Activated CD4-positive, alpha-beta T cell treated with anti-CD3 and anti-CD28 coated beads, Interleukin-2, amount 10 ng/mL, durations not matched to agents 7 days and 5 days (primary cell): Measurements from ENCODE around the gene SPPL3. TPM values are rescaled to one million over a fixed set of nuclear protein-coding genes. Genes with fewer than 3 reads are reported as not detected.
"Not testable (repeated sequence)": the region's sequence is repeated elsewhere in the genome, so short reads cannot be mapped to it uniquely, and the experiment has no call there.

Experiments used
- CTCF ChIA-PET: fragments of 350-600 bp; sonication (Branson Sonifier 250); formaldehyde crosslinking; loops from one replicate; lab custom pipeline; 2021; ENCODE audit warnings: antibody characterized with exemption; lab: Charles Lee
- POLR2A ChIA-PET: fragments of 350-600 bp; sonication (Branson Sonifier 250); formaldehyde crosslinking; loops from one replicate; lab custom pipeline; 2021; ENCODE audit warnings: antibody characterized with exemption; lab: Charles Lee
- DNase-seq: peaks from one replicate; pipeline ENCODE4 v3.0.0-alpha.2; 2020
- H3K27ac Mint-ChIP-seq: one replicate; pipeline ENCODE4 v1.8.0; 2021; ENCODE audit warnings: mild to moderate bottlenecking, moderate library complexity, mixed read lengths
- H3K27me3 Mint-ChIP-seq: one replicate; pipeline ENCODE4 v1.8.0; 2021; ENCODE audit warnings: mixed read lengths
- H3K36me3 Mint-ChIP-seq: one replicate; pipeline ENCODE4 v1.8.0; 2021; ENCODE audit warnings: low read depth, mixed read lengths
- H3K4me1 Mint-ChIP-seq: one replicate; pipeline ENCODE4 v1.8.0; 2021; ENCODE audit warnings: mixed read lengths
- H3K4me3 Mint-ChIP-seq: one replicate; pipeline ENCODE4 v1.8.0; 2021; ENCODE audit warnings: mild to moderate bottlenecking, moderate library complexity, mixed read lengths
- H3K9me3 Mint-ChIP-seq: one replicate; pipeline ENCODE4 v1.8.0; 2021; ENCODE audit warnings: mixed read lengths
- total RNA-seq, 2 experiments: library from RNA; stranded (reverse); gene quantifications; one replicate each; pipeline ENCODE4 v1.2.3, GENCODE V29; 2021

Gene SPPL3
- total RNA-seq, 2 experiments from 2014 or later, result 31.9 to 43.0 TPM

- Mint-ChIP-seq H3K4me1 (peaks cover 37% of the 10 kb centered on the region), H3K27me3 (no peaks in the 10 kb centered on the region), H3K27ac (no peak overlapping the region), H3K9me3 (no peaks in the 10 kb centered on the region), H3K4me3 (no peak overlapping the region), H3K36me3 (no peaks in the 10 kb centered on the region)
- no peak for DNase-seq
- ChIA-PET POLR2A (interaction anchor here (0.6 kb wide), 1 partner anchor 50 kb away, joined by 3 read pairs; no protein-coding TSS in a partner anchor), CTCF (interaction anchor here (1.0 kb wide), 1 partner anchor 187 kb away, joined by 3 read pairs; no protein-coding TSS in a partner anchor)
These were observed 56.8 kb downstream of the SPPL3 start for GRCh38 chr12:120847392-120847791.

GRCh38 chr12:120846721-120847120, 57.4 kb downstream of the SPPL3 start:
- DNase-seq, result no peak
- H3K4me3 Mint-ChIP-seq, result no peak overlapping the region
- no peaks in the 10 kb centered on the region for H3K36me3 Mint-ChIP-seq
- ChIA-PET CTCF (interaction anchor here (1.1 to 1.3 kb wide), 2 partner anchors 13 to 125 kb away, joined by 4 to 5 read pairs; no protein-coding TSS in a partner anchor), POLR2A (no interaction called here)
- no peaks in the 10 kb centered on the region for H3K27me3 Mint-ChIP-seq
- no peaks in the 10 kb centered on the region for H3K9me3 Mint-ChIP-seq
- H3K27ac Mint-ChIP-seq, result no peak overlapping the region
- peaks cover 38% of the 10 kb centered on the region for H3K4me1 Mint-ChIP-seq

GRCh38 chr12:120845696-120846095, 58.5 kb downstream of the SPPL3 start:
- H3K27me3 Mint-ChIP-seq, result no peaks in the 10 kb centered on the region
- no peaks in the 10 kb centered on the region for H3K36me3 Mint-ChIP-seq
- no peak overlapping the region for H3K27ac Mint-ChIP-seq
- DNase-seq, result no peak
- H3K9me3 Mint-ChIP-seq, result no peaks in the 10 kb centered on the region
- POLR2A ChIA-PET, result no interaction called here
- no peak overlapping the region for H3K4me3 Mint-ChIP-seq
- CTCF ChIA-PET, result interaction anchor here (1.1 to 2.1 kb wide), 3 partner anchors 12 to 127 kb away, joined by 4 to 6 read pairs (median 5); no protein-coding TSS in a partner anchor
- H3K4me1 Mint-ChIP-seq, result peaks cover 32% of the 10 kb centered on the region

GRCh38 chr12:120844768-120845449, 59.2 kb downstream of the SPPL3 start:
- Mint-ChIP-seq H3K27ac (no peak overlapping the region), H3K36me3 (peaks cover 4% of the 10 kb centered on the region), H3K4me3 (no peak overlapping the region), H3K27me3 (no peaks in the 10 kb centered on the region), H3K9me3 (no peaks in the 10 kb centered on the region), H3K4me1 (peaks cover 31% of the 10 kb centered on the region)
- DNase-seq, result no peak
- POLR2A ChIA-PET, result no interaction called here
- CTCF ChIA-PET, result interaction anchor here (2.1 kb wide), 1 partner anchor 17 kb away, joined by 6 read pairs; no protein-coding TSS in a partner anchor

- ChIA-PET POLR2A (no interaction called here), CTCF (interaction anchor here (0.8 to 2.1 kb wide), 2 partner anchors 16 to 19 kb away, joined by 4 to 6 read pairs; no protein-coding TSS in a partner anchor)
- no peak for DNase-seq
- Mint-ChIP-seq H3K36me3 (peaks cover 4% of the 10 kb centered on the region), H3K4me1 (peaks cover 31% of the 10 kb centered on the region), H3K27me3 (no peaks in the 10 kb centered on the region), H3K9me3 (no peaks in the 10 kb centered on the region), H3K4me3 (no peak overlapping the region), H3K27ac (no peak overlapping the region)
These were observed 59.9 kb downstream of the SPPL3 start for GRCh38 chr12:120844297-120844696.

- no peaks in the 10 kb centered on the region for H3K27me3 Mint-ChIP-seq
- H3K9me3 Mint-ChIP-seq, result no peaks in the 10 kb centered on the region
- ChIA-PET CTCF (no interaction called here), POLR2A (no interaction called here)
- H3K36me3 Mint-ChIP-seq, result peaks cover 4% of the 10 kb centered on the region
- H3K27ac Mint-ChIP-seq, result no peak overlapping the region
- H3K4me3 Mint-ChIP-seq, result no peak overlapping the region
- peaks cover 31% of the 10 kb centered on the region for H3K4me1 Mint-ChIP-seq
- DNase-seq, result no peak
These were observed 60.7 kb downstream of the SPPL3 start for GRCh38 chr12:120843472-120843871.

- POLR2A ChIA-PET, result no interaction called here
- H3K9me3 Mint-ChIP-seq, result no peaks in the 10 kb centered on the region
- no peak overlapping the region for H3K4me3 Mint-ChIP-seq
These were observed 61.6 kb downstream of the SPPL3 start for GRCh38 chr12:120842595-120842994.

GRCh38 chr12:120841525-120841924, 62.6 kb downstream of the SPPL3 start:
- no peak overlapping the region for H3K27ac Mint-ChIP-seq
- no peak for DNase-seq
- H3K4me3 Mint-ChIP-seq, result no peak overlapping the region
- H3K4me1 Mint-ChIP-seq, result peaks cover 22% of the 10 kb centered on the region
- CTCF ChIA-PET, result no interaction called here
- H3K9me3 Mint-ChIP-seq, result no peaks in the 10 kb centered on the region
- POLR2A ChIA-PET, result no interaction called here
- peaks cover 4% of the 10 kb centered on the region for H3K36me3 Mint-ChIP-seq
- H3K27me3 Mint-ChIP-seq, result no peaks in the 10 kb centered on the region

More at GRCh38 chr12:120842595-120842994, 61.6 kb downstream of the SPPL3 start:
- Mint-ChIP-seq H3K27ac (no peak overlapping the region), H3K27me3 (no peaks in the 10 kb centered on the region), H3K4me1 (peaks cover 24% of the 10 kb centered on the region), H3K36me3 (peaks cover 4% of the 10 kb centered on the region)
- DNase-seq, result no peak
- CTCF ChIA-PET, result no interaction called here

- H3K4me1 Mint-ChIP-seq, result peaks cover 36% of the 10 kb centered on the region
- DNase-seq, result no peak
- no peaks in the 10 kb centered on the region for H3K27me3 Mint-ChIP-seq
- no peaks in the 10 kb centered on the region for H3K9me3 Mint-ChIP-seq
- ChIA-PET POLR2A (no interaction called here), CTCF (no interaction called here)
- H3K36me3 Mint-ChIP-seq, result peaks cover 4% of the 10 kb centered on the region
- H3K4me3 Mint-ChIP-seq, result no peak overlapping the region
- H3K27ac Mint-ChIP-seq, result no peak overlapping the region
These were observed 64.7 kb downstream of the SPPL3 start for GRCh38 chr12:120839503-120839902.

GRCh38 chr12:120838629-120839383, 65.4 kb downstream of the SPPL3 start:
- POLR2A ChIA-PET, H3K27ac Mint-ChIP-seq, H3K27me3 Mint-ChIP-seq, H3K36me3 Mint-ChIP-seq, H3K9me3 Mint-ChIP-seq, DNase-seq, H3K4me3 Mint-ChIP-seq: not testable (repeated sequence)
- peaks cover 38% of the 10 kb centered on the region for H3K4me1 Mint-ChIP-seq
- CTCF ChIA-PET, result interaction anchor here (1.3 kb wide), 1 partner anchor 10 kb away, joined by 3 read pairs; no protein-coding TSS in a partner anchor

GRCh38 chr12:120836114-120836684, 68.0 kb downstream of the SPPL3 start:
- ChIA-PET CTCF (no interaction called here), POLR2A (no interaction called here)
- peaks cover 4% of the 10 kb centered on the region for H3K36me3 Mint-ChIP-seq
- H3K27me3 Mint-ChIP-seq, result no peaks in the 10 kb centered on the region
- DNase-seq, result no peak
- no peak overlapping the region for H3K4me3 Mint-ChIP-seq
- no peak overlapping the region for H3K27ac Mint-ChIP-seq
- H3K9me3 Mint-ChIP-seq, result no peaks in the 10 kb centered on the region
- peaks cover 39% of the 10 kb centered on the region for H3K4me1 Mint-ChIP-seq

GRCh38 chr12:120835657-120836056, 68.5 kb downstream of the SPPL3 start:
- no peaks in the 10 kb centered on the region for H3K27me3 Mint-ChIP-seq
- CTCF ChIA-PET, result interaction anchor here (1.2 kb wide), 1 partner anchor 9 kb away, joined by 3 read pairs; no protein-coding TSS in a partner anchor
- DNase-seq, result no peak
- no peak overlapping the region for H3K27ac Mint-ChIP-seq
- H3K36me3 Mint-ChIP-seq, result peaks cover 4% of the 10 kb centered on the region
- peaks cover 45% of the 10 kb centered on the region for H3K4me1 Mint-ChIP-seq
- no peak overlapping the region for H3K4me3 Mint-ChIP-seq
- POLR2A ChIA-PET, result no interaction called here
- no peaks in the 10 kb centered on the region for H3K9me3 Mint-ChIP-seq

- H3K4me3 Mint-ChIP-seq, result no peak overlapping the region
- H3K36me3 Mint-ChIP-seq, result peaks cover 1% of the 10 kb centered on the region
- no peaks in the 10 kb centered on the region for H3K9me3 Mint-ChIP-seq
- H3K4me1 Mint-ChIP-seq, result peaks cover 44% of the 10 kb centered on the region
- DNase-seq, result no peak
- ChIA-PET CTCF (interaction anchor here (1.2 kb wide), 1 partner anchor 9 kb away, joined by 3 read pairs; no protein-coding TSS in a partner anchor), POLR2A (no interaction called here)
- H3K27me3 Mint-ChIP-seq, result no peaks in the 10 kb centered on the region
- no peak overlapping the region for H3K27ac Mint-ChIP-seq
These were observed 68.9 kb downstream of the SPPL3 start for GRCh38 chr12:120835304-120835612.
